Measurements from ENCODE around the gene CELA3B.
A peak's percentile ranks its signal among the peaks of the same experiment; 100 is the strongest.

The CELA3B gene

GRCh38 chr1:21936366-21937031 is 40.3 kb upstream of the CELA3B start:
- no peaks in the 10 kb centered on the region for H3F3A ChIP-seq (ENCODE audit: control insufficient read depth, insufficient read depth)
- TF ChIP-seq EZH2phosphoT487 (IDR thresholded peaks at IDR 0.05; ENCODE audit: borderline replicate concordance, low read length) (no peak), CTCF (IDR thresholded peaks at IDR 0.05; ENCODE audit: low read depth, low read length, poor library complexity, severe bottlenecking) (no peak)
- H3K36me3 ChIP-seq (ENCODE audit: control insufficient read depth, low read length) = no peaks in the 10 kb centered on the region
- no peaks in the 10 kb centered on the region for H3K9me3 ChIP-seq (ENCODE audit: control insufficient read depth, insufficient read depth, low read length)
- peaks cover 4% of the 10 kb centered on the region; the same call in 1 of the 2 replicates for H3K4me1 ChIP-seq (ENCODE audit: control insufficient read depth, low read length)
- peaks cover 36% of the 10 kb centered on the region for H3K27me3 ChIP-seq (ENCODE audit: control insufficient read depth, low read length)
- no peak overlapping the region for H3K27ac ChIP-seq (ENCODE audit: low read depth, low read length)
- H3K4me3 ChIP-seq (ENCODE audit: low read length) = peak overlapping the region; percentile 24; the same call in 1 of the 2 replicates
- peak overlapping the region; percentile 39 for H3K4me2 ChIP-seq (ENCODE audit: low read length)
- no peaks in the 10 kb centered on the region for H4K20me1 ChIP-seq (ENCODE audit: control insufficient read depth, insufficient read depth, low read depth, low read length)
- H3K79me2 ChIP-seq (ENCODE audit: control insufficient read depth, low read length) = no peaks in the 10 kb centered on the region
- no peaks in the 10 kb centered on the region for H3K9me2 ChIP-seq (replicated peaks; ENCODE audit: control insufficient read depth, low read length)

GRCh38 chr1:21937034-21937371 is 39.8 kb upstream of the CELA3B start, which contains the start of gene HSPG2:
TSS of gene HSPG2 (minus strand) at chr1:21937310. CDS start at chr1:21937217, 93 bp downstream.
- H3K36me3 ChIP-seq (ENCODE audit: control insufficient read depth, low read length) = no peaks in the 10 kb centered on the region
- H3F3A ChIP-seq (ENCODE audit: control insufficient read depth, insufficient read depth) = no peaks in the 10 kb centered on the region
- peak within 1 kb of the TSS; percentile 62 for H3K4me2 ChIP-seq (ENCODE audit: low read length)
- TF ChIP-seq CTCF (IDR thresholded peaks at IDR 0.05; ENCODE audit: low read depth, low read length, poor library complexity, severe bottlenecking) (no peak), EZH2phosphoT487 (IDR thresholded peaks at IDR 0.05; ENCODE audit: borderline replicate concordance, low read length) (no peak)
- H3K27me3 ChIP-seq (ENCODE audit: control insufficient read depth, low read length) = peaks cover 36% of the 10 kb centered on the region
- no peaks in the 10 kb centered on the region for H3K9me3 ChIP-seq (ENCODE audit: control insufficient read depth, insufficient read depth, low read length)
- H3K27ac ChIP-seq (ENCODE audit: low read depth, low read length) = no peak within 1 kb of the TSS
- H3K9me2 ChIP-seq (replicated peaks; ENCODE audit: control insufficient read depth, low read length) = no peaks in the 10 kb centered on the region
- peaks cover 4% of the 10 kb centered on the region; the same call in 1 of the 2 replicates for H3K4me1 ChIP-seq (ENCODE audit: control insufficient read depth, low read length)
- no peaks in the 10 kb centered on the region for H3K79me2 ChIP-seq (ENCODE audit: control insufficient read depth, low read length)
- no peaks in the 10 kb centered on the region for H4K20me1 ChIP-seq (ENCODE audit: control insufficient read depth, insufficient read depth, low read depth, low read length)
- H3K4me3 ChIP-seq (ENCODE audit: low read length) = peak within 1 kb of the TSS; percentile 40

GRCh38 chr1:21937372-21938121 is 39.3 kb upstream of the CELA3B start:
- no peak for TF ChIP-seq EZH2phosphoT487 (IDR thresholded peaks at IDR 0.05; ENCODE audit: borderline replicate concordance, low read length)
- no peak for TF ChIP-seq CTCF (IDR thresholded peaks at IDR 0.05; ENCODE audit: low read depth, low read length, poor library complexity, severe bottlenecking)
- Histone ChIP-seq H3F3A (ENCODE audit: control insufficient read depth, insufficient read depth) (no peaks in the 10 kb centered on the region), H3K4me2 (ENCODE audit: low read length) (peak overlapping the region; percentile 62), H3K9me3 (ENCODE audit: control insufficient read depth, insufficient read depth, low read length) (no peaks in the 10 kb centered on the region), H3K27me3 (ENCODE audit: control insufficient read depth, low read length) (peaks cover 36% of the 10 kb centered on the region), H3K27ac (ENCODE audit: low read depth, low read length) (no peak overlapping the region), H3K36me3 (ENCODE audit: control insufficient read depth, low read length) (no peaks in the 10 kb centered on the region), H3K4me3 (ENCODE audit: low read length) (peak overlapping the region; percentile 40), H3K9me2 (replicated peaks; ENCODE audit: control insufficient read depth, low read length) (no peaks in the 10 kb centered on the region), H3K4me1 (ENCODE audit: control insufficient read depth, low read length) (peaks cover 4% of the 10 kb centered on the region; the same call in 1 of the 2 replicates), H3K79me2 (ENCODE audit: control insufficient read depth, low read length) (no peaks in the 10 kb centered on the region), H4K20me1 (ENCODE audit: control insufficient read depth, insufficient read depth, low read depth, low read length) (no peaks in the 10 kb centered on the region)
